Activated naive CD8-positive, alpha-beta T cell treated with anti-CD3 and anti-CD28 coated beads, Interleukin-2, amount 50 U/mL, for 16 hours (primary cell): ENCODE data around the gene IMPDH2.
"Not testable (repeated sequence)": the region's sequence is repeated elsewhere in the genome, so short reads cannot be mapped to it uniquely, and the experiment has no call there.

Experiments used
- DNase-seq: peaks from one replicate; pipeline ENCODE4 v3.0.0-alpha.2; 2020; ENCODE audit warnings: low read depth, low spot score

Gene IMPDH2

GRCh38 chr3:49021813-49022687 lies 7.1 kb downstream of the IMPDH2 start, which contains the start of gene NDUFAF3:
Gene NDUFAF3, plus strand, starts transcription at chr3:49022121. Its CDS starts 24 bp downstream, at chr3:49022145.
- DNase-seq, result peak; percentile 85

GRCh38 chr3:49021213-49021812 lies 7.9 kb downstream of the IMPDH2 start:
- DNase-seq, result peak; percentile 98

- no peak for DNase-seq
These were observed 8.6 kb downstream of the IMPDH2 start for GRCh38 chr3:49020330-49021212.

DNA sequence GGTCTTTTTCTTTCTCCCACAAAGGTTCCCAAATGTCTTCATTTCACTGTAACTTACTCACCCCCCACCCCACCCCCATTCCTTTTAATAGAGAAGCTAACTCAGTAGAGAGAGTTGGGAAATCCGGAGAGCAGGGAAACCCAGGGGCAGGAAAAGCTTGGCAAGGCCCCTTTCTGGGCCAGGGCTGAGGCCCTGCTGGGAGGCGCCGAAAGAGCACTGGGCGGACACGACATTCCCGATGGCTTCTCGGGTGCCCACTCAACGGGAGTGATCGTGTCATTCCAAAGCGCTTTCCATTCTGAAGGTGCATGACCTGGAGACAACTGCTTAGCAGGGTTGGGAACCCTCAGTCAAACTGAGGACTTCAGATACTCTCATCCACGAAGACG lies 9.3 kb downstream of the IMPDH2 start:
- no peak for DNase-seq

DNA sequence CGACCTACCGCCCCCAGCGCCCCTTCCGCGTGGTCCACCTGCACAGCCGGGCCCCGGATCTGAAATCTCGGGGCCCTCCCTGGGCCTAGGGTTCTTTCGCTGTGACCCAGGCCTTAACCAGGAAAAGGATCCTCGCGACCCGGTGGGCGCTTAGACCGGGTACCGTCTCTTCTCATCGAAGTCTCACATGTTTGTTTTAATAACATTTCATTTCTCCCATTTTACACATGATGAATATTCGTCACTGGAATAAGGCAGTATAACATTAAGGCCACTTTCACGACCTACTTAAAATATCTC lies 10.5 kb downstream of the IMPDH2 start:
- DNase-seq, result no peak

DNA sequence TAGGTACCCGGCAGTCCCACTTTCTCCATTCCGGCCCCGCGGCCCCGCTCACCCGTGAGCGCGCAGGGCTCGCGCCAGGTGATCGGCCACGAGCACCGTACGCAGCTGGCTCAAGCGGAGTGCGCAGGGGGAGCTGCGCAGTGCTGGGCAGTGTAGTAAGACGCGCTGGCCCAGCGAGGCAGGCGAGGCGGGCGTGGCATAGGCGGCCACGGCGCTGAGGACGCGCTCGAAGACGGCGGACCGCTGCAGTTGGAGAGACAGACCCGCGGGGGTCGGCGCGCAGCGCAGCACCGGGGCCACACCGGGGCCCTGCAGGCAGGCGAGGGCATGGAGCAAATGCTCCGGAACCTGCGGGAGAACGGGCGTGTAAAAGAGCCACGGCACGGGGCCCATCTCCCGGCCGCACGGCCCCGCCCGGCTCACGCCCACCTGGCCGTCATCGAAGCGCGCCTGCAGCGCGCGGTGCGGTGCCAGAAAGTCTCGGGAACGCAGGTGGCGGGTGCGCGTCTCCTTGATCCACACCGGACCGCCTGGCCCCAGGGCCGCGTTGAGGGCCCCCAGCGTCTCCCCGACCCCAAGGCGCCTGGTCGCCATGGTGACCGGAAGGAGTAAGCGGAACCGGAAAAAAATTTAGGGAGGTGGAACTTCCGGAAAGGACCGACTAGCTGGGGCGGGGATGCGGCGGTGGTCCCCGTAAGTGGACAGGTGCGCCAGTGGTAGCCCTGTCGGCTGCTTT lies 11.1 kb downstream of the IMPDH2 start, which contains the start of gene DALRD3:
DALRD3 (minus strand) TSS at position 610 of the 736 bp plus-strand sequence; CDS start at position 594, 16 bp downstream.
- no peak for DNase-seq

DNA sequence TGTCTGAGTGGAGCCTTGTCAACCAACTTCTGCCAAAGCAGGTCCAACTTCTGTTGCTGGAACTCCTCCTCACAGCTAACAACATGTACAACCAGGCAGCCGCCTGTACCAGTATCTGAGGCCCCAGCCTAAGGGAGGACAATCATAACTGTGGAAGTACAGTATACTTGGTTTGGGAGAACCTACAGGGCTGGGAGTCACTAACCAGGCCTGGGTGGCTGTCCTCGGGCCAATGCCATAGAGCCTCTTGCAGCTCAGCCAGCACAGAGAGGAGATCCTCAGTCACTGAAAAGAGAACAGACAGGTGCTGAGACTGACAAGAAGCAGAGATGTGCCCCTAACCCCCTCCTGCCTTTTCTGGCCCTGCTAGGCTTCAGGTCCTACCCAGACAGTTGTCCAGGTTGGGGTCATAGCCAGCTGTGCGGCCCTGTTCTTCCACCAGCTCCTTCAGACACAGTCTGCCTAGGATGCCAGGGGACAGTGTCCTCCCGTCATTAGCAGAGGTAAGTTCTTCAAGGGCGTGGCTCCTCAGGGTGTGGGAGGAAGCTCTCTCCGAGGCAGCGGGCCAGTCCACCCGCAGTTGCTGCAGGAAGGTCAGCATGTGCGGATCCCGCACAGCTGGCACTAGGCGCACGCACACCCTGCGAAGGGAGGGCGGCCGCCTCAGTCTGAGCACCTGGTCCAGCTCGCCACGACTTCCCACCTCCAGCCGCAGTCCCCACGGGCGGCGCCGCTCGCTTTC lies 11.8 kb downstream of the IMPDH2 start:
- no peak for DNase-seq

GRCh38 chr3:49016414-49017228 lies 12.6 kb downstream of the IMPDH2 start:
- DNase-seq, result no peak

- no peak for DNase-seq
These were observed 13.4 kb downstream of the IMPDH2 start for GRCh38 chr3:49015765-49016164.

DNA sequence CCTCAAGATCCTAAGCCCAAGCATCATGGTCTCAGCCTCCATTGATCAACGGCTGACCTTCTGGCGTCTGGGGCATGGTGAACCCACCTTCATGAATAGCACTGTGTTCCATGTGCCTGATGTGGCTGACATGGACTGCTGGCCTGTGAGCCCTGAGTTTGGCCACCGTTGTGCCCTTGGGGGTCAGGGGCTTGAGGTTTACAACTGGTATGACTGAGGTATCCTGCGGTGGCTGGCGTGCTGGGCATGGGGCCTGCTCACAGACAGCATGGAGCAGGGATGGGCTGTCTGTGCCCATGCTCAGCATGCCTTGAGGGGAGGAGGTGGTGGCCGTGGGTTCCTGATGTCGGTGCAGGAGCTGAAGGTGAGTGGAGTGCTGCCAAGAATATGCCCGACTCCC lies 14.1 kb downstream of the IMPDH2 start:
- DNase-seq, result no peak

DNA sequence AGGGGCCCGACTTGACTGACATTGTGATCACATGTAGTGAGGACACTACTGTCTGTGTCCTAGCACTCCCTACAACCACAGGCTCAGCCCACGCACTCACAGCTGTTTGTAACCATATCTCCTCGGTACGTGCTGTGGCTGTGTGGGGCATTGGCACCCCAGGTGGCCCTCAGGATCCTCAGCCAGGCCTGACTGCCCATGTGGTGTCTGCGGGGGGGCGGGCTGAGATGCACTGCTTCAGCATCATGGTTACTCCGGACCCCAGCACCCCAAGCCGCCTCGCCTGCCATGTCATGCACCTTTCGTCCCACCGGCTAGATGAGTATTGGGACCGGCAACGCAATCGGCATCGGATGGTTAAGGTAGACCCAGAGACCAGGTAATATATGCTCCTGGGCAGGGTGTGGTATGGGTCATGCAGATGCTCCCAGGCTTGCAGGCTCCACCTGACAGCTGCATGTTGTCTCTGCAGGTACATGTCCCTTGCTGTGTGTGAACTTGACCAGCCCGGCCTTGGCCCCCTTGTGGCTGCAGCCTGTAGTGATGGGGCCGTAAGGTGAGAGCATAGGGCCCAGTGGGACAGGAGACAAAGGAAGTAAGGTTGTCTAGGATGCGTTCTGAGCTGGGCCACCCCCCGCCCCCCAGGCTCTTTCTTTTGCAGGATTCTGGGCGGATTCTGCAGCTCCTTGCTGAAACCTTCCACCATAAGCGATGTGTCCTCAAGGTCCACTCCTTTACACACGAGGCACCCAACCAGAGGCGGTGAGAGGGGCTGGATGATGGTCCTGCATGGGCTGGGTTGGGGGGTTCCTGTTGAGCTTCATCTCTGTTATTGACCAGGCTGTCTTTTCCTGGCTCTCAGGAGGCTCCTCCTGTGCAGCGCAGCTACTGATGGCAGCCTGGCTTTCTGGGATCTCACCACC lies 15.2 kb downstream of the IMPDH2 start:
- no peak for DNase-seq

- DNase-seq, result no peak
These were observed 16.0 kb downstream of the IMPDH2 start for GRCh38 chr3:49013113-49013737.

- no peak for DNase-seq
These were observed 16.7 kb downstream of the IMPDH2 start for GRCh38 chr3:49012441-49013017.

GRCh38 chr3:49009396-49009795 lies 19.8 kb downstream of the IMPDH2 start:
- DNase-seq, result no peak

DNA sequence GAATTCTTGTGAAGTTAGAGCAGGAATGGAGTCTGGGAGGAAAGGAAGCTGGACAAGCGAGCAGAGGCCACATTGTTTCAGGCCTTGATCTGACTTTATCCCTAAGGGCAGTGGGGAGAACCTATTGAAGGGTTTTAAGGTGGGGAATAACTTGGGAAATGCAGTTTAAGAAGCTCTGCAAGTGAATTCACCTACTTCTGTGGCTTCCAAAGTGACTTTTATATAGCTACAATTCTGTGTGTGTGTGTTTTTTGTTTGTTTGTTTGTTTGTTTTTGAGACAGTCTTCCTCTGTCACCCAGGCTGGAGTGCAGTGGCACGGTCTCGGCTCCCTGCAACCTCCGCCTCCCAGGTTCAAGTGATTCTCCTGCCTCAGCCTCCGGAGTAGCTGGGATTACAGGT lies 20.6 kb downstream of the IMPDH2 start:
- not testable (repeated sequence) for DNase-seq

GRCh38 chr3:49007771-49008528 lies 21.2 kb downstream of the IMPDH2 start:
- DNase-seq, result peak; percentile 59
